Measurements from ENCODE around the gene MTO1. TPM values are rescaled to one million over a fixed set of nuclear protein-coding genes. Genes with fewer than 3 reads are reported as not detected.
"Not testable (repeated sequence)": the region's sequence is repeated elsewhere in the genome, so short reads cannot be mapped to it uniquely, and the experiment has no call there.

MTO1 gene
- total and polyA plus RNA-seq, 2 donors (not counting 1 experiment from before 2014, with no cell fraction given): 21.5 to 52.4 TPM

DNA sequence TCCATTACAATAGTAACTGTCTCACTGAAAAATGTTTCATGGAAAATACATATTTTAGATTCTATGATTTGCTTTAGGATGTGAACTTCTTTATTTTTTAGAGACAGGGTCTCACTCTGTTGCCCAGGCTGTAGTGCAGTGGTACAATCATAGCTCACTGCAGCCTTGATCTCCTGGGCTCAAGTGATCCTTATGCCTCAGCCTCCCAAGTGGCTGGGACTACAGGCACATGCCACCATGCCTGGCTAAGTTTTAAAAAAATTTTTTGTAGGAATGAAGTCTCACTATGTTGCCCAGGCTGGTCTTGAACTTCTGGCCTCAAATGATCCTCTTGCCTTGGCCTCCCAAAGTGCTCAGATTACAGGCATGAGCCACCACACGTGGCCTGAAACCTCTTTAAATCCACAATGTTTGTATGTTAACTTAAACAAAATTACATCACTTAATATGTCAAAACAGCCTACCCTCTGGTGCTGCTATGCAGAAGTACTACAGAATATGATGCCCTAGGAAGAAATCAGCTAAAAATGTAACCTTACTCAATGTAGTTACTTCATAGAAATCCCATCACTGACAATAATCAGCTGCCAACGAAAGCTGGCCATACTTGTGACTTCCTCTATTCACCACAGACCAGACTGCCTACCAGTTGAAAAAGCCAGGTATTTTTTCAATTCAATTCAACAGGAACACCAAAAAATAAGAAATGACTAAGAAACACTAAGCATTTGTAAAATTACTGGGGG, 41.7 kb downstream of the MTO1 start:
- Histone ChIP-seq H3K79me2 (ENCODE audit: control insufficient read depth, insufficient read depth, low read length) (no peaks in the 10 kb centered on the region), H3K27me3 (ENCODE audit: control insufficient read depth, insufficient read depth, low read length) (no peaks in the 10 kb centered on the region), H3K36me3 (ENCODE audit: control insufficient read depth, insufficient read depth, low read length) (peaks cover 2% of the 10 kb centered on the region), H3K27ac (ENCODE audit: insufficient read depth, low read length) (no peak overlapping the region), H3K4me1 (ENCODE audit: control insufficient read depth, extremely low read depth, insufficient read depth, low read length) (no peaks in the 10 kb centered on the region), H3K4me3 (replicated peaks in 1 of 4; ENCODE audit: control extremely low read depth in 1 of 4, insufficient read depth in 1 of 4, low read depth in 3 of 4, low read length in 4 of 4) (no peak overlapping the region), H3K9me3 (ENCODE audit: control insufficient read depth, insufficient read depth, low read depth, low read length) (no peaks in the 10 kb centered on the region), H3K9ac (ENCODE audit: insufficient read depth, low read length) (no peak overlapping the region), H3K4me2 (ENCODE audit: extremely low read depth, insufficient read depth, low read length) (no peak overlapping the region), H2AFZ (ENCODE audit: low read length) (no peak overlapping the region), H4K20me1 (ENCODE audit: control insufficient read depth, extremely low read depth, insufficient read depth, low read length) (no peaks in the 10 kb centered on the region)
- DNase-seq (ENCODE audit: low read depth in 2 of 2): peak in 1 of 2 donors; percentile 30
- TF ChIP-seq, protein P1, sequence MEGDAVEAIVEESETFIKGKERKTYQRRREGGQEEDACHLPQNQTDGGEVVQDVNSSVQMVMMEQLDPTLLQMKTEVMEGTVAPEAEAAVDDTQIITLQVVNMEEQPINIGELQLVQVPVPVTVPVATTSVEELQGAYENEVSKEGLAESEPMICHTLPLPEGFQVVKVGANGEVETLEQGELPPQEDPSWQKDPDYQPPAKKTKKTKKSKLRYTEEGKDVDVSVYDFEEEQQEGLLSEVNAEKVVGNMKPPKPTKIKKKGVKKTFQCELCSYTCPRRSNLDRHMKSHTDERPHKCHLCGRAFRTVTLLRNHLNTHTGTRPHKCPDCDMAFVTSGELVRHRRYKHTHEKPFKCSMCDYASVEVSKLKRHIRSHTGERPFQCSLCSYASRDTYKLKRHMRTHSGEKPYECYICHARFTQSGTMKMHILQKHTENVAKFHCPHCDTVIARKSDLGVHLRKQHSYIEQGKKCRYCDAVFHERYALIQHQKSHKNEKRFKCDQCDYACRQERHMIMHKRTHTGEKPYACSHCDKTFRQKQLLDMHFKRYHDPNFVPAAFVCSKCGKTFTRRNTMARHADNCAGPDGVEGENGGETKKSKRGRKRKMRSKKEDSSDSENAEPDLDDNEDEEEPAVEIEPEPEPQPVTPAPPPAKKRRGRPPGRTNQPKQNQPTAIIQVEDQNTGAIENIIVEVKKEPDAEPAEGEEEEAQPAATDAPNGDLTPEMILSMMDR (conservative IDR thresholded peaks at IDR 0.05 in 1 of 2, IDR thresholded peaks at IDR 0.05 in 1 of 2; ENCODE audit: low read depth in 1 of 2, low read length in 2 of 2): no peak
- TF ChIP-seq EZH2 (IDR thresholded peaks at IDR 0.05; ENCODE audit: low read length, missing control alignments): no peak

DNA sequence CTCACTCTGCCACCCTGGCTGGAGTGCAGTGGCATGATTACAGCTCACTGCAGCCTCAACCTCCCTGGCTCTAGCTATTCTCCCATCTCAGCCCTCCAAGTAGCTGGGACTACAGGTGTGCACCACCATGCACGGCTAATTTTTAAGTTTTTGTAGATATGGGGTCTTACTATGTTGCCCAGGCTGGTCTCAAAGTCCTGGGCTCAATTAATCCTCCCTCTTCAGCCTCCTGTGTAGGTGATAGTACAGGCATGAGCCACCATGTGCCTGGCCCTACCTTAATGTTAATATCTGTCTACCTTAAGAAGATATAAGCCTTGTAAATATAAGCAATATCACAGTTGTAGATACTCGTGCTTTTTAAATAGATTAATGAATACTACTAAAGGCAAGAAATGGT, 42.6 kb downstream of the MTO1 start:
- TF ChIP-seq, protein P1 (conservative IDR thresholded peaks at IDR 0.05 in 1 of 2, IDR thresholded peaks at IDR 0.05 in 1 of 2; ENCODE audit: low read depth in 1 of 2, low read length in 2 of 2): no peak
- no peak for TF ChIP-seq EZH2 (IDR thresholded peaks at IDR 0.05; ENCODE audit: low read length, missing control alignments)
- no peak overlapping the region for H3K27ac ChIP-seq (ENCODE audit: insufficient read depth, low read length)
- peaks cover 2% of the 10 kb centered on the region for H3K36me3 ChIP-seq (ENCODE audit: control insufficient read depth, insufficient read depth, low read length)

DNA sequence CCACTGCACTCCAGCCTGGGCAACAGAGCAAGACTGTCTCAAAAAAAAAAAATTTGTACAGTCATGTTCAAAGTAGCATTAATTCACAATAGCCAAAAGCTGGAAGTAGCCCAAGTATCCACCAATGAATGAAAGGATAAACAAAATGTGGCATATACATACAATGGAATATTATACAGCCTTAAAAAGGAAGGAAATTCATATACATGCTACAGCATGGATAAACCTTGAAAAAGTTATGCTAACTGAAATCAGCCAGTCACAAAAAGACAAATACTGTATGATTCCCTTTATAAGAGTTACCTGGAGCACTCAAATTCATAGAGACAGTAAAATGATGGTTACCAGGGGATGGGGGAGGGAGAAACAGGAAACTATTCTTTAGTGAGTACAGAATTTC, 43.6 kb downstream of the MTO1 start:
- no peak overlapping the region for H3K9ac ChIP-seq (ENCODE audit: insufficient read depth, low read length)
- no peaks in the 10 kb centered on the region for H4K20me1 ChIP-seq (ENCODE audit: control insufficient read depth, extremely low read depth, insufficient read depth, low read length)
- no peak overlapping the region for H3K4me2 ChIP-seq (ENCODE audit: extremely low read depth, insufficient read depth, low read length)

More for the DNA sequence above, 42.6 kb downstream of the MTO1 start:
- no peaks in the 10 kb centered on the region for H3K9me3 ChIP-seq (ENCODE audit: control insufficient read depth, insufficient read depth, low read depth, low read length)
- no peaks in the 10 kb centered on the region for H3K27me3 ChIP-seq (ENCODE audit: control insufficient read depth, insufficient read depth, low read length)
- H2AFZ ChIP-seq (ENCODE audit: low read length): no peak overlapping the region
- H3K79me2 ChIP-seq (ENCODE audit: control insufficient read depth, insufficient read depth, low read length): no peaks in the 10 kb centered on the region
- H3K9ac ChIP-seq (ENCODE audit: insufficient read depth, low read length): no peak overlapping the region
- no peaks in the 10 kb centered on the region for H3K4me1 ChIP-seq (ENCODE audit: control insufficient read depth, extremely low read depth, insufficient read depth, low read length)
- H3K4me2 ChIP-seq (ENCODE audit: extremely low read depth, insufficient read depth, low read length): no peak overlapping the region
- H4K20me1 ChIP-seq (ENCODE audit: control insufficient read depth, extremely low read depth, insufficient read depth, low read length): no peaks in the 10 kb centered on the region
- no peak for DNase-seq (ENCODE audit: low read depth in 2 of 2)
- H3K4me3 ChIP-seq (replicated peaks in 1 of 4; ENCODE audit: control extremely low read depth in 1 of 4, insufficient read depth in 1 of 4, low read depth in 3 of 4, low read length in 4 of 4): no peak overlapping the region

DNA sequence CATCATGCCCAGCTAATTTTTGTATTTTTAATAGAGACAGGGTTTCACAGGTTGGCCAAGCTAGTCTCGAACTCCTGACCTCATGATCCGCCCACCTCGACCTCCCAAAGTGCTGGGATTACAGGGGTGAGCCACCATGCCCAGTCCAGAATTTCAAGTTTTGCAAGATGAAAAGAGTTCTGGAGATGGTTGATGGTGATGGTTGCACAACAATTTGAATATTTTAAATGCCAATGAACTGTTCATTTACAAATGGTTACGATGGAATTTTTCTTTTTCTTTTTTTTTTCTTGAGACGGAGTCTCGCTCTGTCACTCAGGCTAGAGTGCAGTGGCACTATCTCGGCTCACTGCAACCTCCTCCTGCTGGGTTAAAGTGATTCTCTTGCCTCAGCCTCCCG, 44.2 kb downstream of the MTO1 start:
- not testable (repeated sequence) for H3K9ac ChIP-seq (ENCODE audit: insufficient read depth, low read length); H3K4me1 ChIP-seq (ENCODE audit: control insufficient read depth, extremely low read depth, insufficient read depth, low read length); H3K36me3 ChIP-seq (ENCODE audit: control insufficient read depth, insufficient read depth, low read length); H3K27ac ChIP-seq (ENCODE audit: insufficient read depth, low read length); H4K20me1 ChIP-seq (ENCODE audit: control insufficient read depth, extremely low read depth, insufficient read depth, low read length); DNase-seq (ENCODE audit: low read depth in 2 of 2); H2AFZ ChIP-seq (ENCODE audit: low read length); H3K4me3 ChIP-seq (replicated peaks in 1 of 4; ENCODE audit: control extremely low read depth in 1 of 4, insufficient read depth in 1 of 4, low read depth in 3 of 4, low read length in 4 of 4); H3K27me3 ChIP-seq (ENCODE audit: control insufficient read depth, insufficient read depth, low read length); H3K4me2 ChIP-seq (ENCODE audit: extremely low read depth, insufficient read depth, low read length); H3K79me2 ChIP-seq (ENCODE audit: control insufficient read depth, insufficient read depth, low read length); H3K9me3 ChIP-seq (ENCODE audit: control insufficient read depth, insufficient read depth, low read depth, low read length)

More for the DNA sequence above, 43.6 kb downstream of the MTO1 start:
- Histone ChIP-seq H2AFZ (ENCODE audit: low read length) (no peak overlapping the region), H3K36me3 (ENCODE audit: control insufficient read depth, insufficient read depth, low read length) (peaks cover 2% of the 10 kb centered on the region), H3K4me3 (replicated peaks in 1 of 4; ENCODE audit: control extremely low read depth in 1 of 4, insufficient read depth in 1 of 4, low read depth in 3 of 4, low read length in 4 of 4) (no peak overlapping the region), H3K79me2 (ENCODE audit: control insufficient read depth, insufficient read depth, low read length) (no peaks in the 10 kb centered on the region), H3K27ac (ENCODE audit: insufficient read depth, low read length) (no peak overlapping the region), H3K27me3 (ENCODE audit: control insufficient read depth, insufficient read depth, low read length) (no peaks in the 10 kb centered on the region), H3K9me3 (ENCODE audit: control insufficient read depth, insufficient read depth, low read depth, low read length) (no peaks in the 10 kb centered on the region), H3K4me1 (ENCODE audit: control insufficient read depth, extremely low read depth, insufficient read depth, low read length) (no peaks in the 10 kb centered on the region)
- TF ChIP-seq, protein P1 (conservative IDR thresholded peaks at IDR 0.05 in 1 of 2, IDR thresholded peaks at IDR 0.05 in 1 of 2; ENCODE audit: low read depth in 1 of 2, low read length in 2 of 2): no peak
- no peak for TF ChIP-seq EZH2 (IDR thresholded peaks at IDR 0.05; ENCODE audit: low read length, missing control alignments)
- DNase-seq (ENCODE audit: low read depth in 2 of 2): no peak

Data from fibroblast of lung (primary cell).